Mesendoderm (in vitro differentiated cells): ENCODE results near the gene NSD2.
A peak's percentile ranks its signal among the peaks of the same experiment; 100 is the strongest.
"Not testable (repeated sequence)": the region's sequence is repeated elsewhere in the genome, so short reads cannot be mapped to it uniquely, and the experiment has no call there.

Source experiments
- DNase-seq: peaks from one replicate; pipeline ENCODE4 v3.0.0; 2013
- H2AK5ac ChIP-seq: 2 replicates; pipeline ENCODE4 v1.6.1; 2013; ENCODE audit warnings: low read length, inconsistent platforms
- H2BK120ac ChIP-seq: 2 replicates; pipeline ENCODE4 v1.6.1; 2013; ENCODE audit warnings: low read depth, mild to moderate bottlenecking, low read length, moderate library complexity, mixed read lengths
- H2BK15ac ChIP-seq: replicated peaks from 2 replicates; pipeline ENCODE4 v1.6.1; 2013; ENCODE audit warnings: low read depth, mild to moderate bottlenecking, moderate library complexity
- H2BK5ac ChIP-seq: 2 replicates; pipeline ENCODE4 v1.6.1; 2013; ENCODE audit warnings: low read length, inconsistent platforms
- H3K18ac ChIP-seq: 2 replicates; pipeline ENCODE4 v1.6.1; 2013; ENCODE audit warnings: mild to moderate bottlenecking, low read length, mixed read lengths
- H3K23ac ChIP-seq: one replicate; pipeline ENCODE4 v1.6.1; 2013; ENCODE audit warnings: low read length
- H3K27ac ChIP-seq: 2 replicates; pipeline ENCODE4 v1.5.1; 2013; ENCODE audit warnings: low read depth, mild to moderate bottlenecking, inconsistent platforms, low read length, moderate library complexity
- H3K27me3 ChIP-seq: 2 replicates; pipeline ENCODE4 v1.6.1; 2013; ENCODE audit warnings: low read length, control low read depth, mild to moderate bottlenecking, inconsistent platforms; ENCODE audit not compliant: insufficient read depth, poor library complexity
- H3K36me3 ChIP-seq: 2 replicates; pipeline ENCODE4 v1.6.1; 2013; ENCODE audit warnings: low read length, inconsistent platforms; ENCODE audit not compliant: control insufficient read depth, insufficient read depth
- H3K4ac ChIP-seq: one replicate; pipeline ENCODE4 v1.6.1; 2013; ENCODE audit warnings: low read depth, mild to moderate bottlenecking, low read length, moderate library complexity
- H3K4me1 ChIP-seq: 2 replicates; pipeline ENCODE4 v1.6.1; 2013; ENCODE audit warnings: low read depth, low read length, inconsistent platforms; ENCODE audit not compliant: control insufficient read depth
- H3K4me2 ChIP-seq: 2 replicates; pipeline ENCODE4 v1.6.1; 2013; ENCODE audit warnings: low read length
- H3K4me3 ChIP-seq: 2 replicates; pipeline ENCODE4 v1.5.1; 2013; ENCODE audit warnings: mild to moderate bottlenecking, low read length
- H3K56ac ChIP-seq: one replicate; pipeline ENCODE4 v1.6.1; 2013; ENCODE audit warnings: low read length
- H3K79me1 ChIP-seq: 2 replicates; pipeline ENCODE4 v1.6.1; 2013; ENCODE audit warnings: low read length, inconsistent platforms
- H3K79me2 ChIP-seq: 2 replicates; pipeline ENCODE4 v1.6.1; 2013; ENCODE audit warnings: mild to moderate bottlenecking, low read length; ENCODE audit not compliant: control insufficient read depth, insufficient read depth
- H3K9ac ChIP-seq: 2 replicates; pipeline ENCODE4 v1.6.1; 2013; ENCODE audit warnings: low read length, inconsistent platforms
- H4K5ac ChIP-seq: one replicate; pipeline ENCODE4 v1.6.1; 2013; ENCODE audit warnings: low read length
- H4K8ac ChIP-seq: one replicate; pipeline ENCODE4 v1.6.1; 2013; ENCODE audit warnings: low read depth, mild to moderate bottlenecking, control low read depth, low read length, moderate library complexity
- WGBS: extraction: QIAGEN DNeasy Blood & Tissue Kit; methylation state at CpG from one replicate; pipeline ENCODE4 v1.1.7; 2013; ENCODE audit warnings: low lambda C conversion rate, missing lambda C conversion rate; ENCODE audit not compliant: insufficient coverage; ENCODE audit errors: extremely low coverage; 5-methylcytosine and 5-hydroxymethylcytosine counted together

Gene NSD2

DNA sequence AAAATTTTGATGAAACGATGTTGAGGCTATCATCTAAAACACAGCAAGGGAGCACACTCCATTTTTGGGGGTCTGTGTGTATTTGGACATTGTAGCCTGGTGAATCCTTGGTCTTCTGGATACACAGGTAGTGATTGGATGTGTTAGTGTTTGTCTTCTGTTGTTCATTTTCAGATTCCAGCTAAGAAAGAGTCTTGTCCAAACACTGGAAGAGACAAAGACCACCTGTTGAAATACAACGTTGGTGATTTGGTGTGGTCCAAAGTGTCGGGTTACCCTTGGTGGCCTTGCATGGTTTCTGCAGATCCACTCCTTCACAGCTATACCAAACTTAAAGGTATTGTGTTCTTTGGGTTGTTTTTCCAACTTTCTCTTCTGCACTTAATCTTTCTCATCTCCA lies 32.8 kb downstream of the NSD2 start:
- H3K4me2 ChIP-seq = no peak overlapping the region
- H4K8ac ChIP-seq = no peak overlapping the region
- no peak overlapping the region for H3K4me3 ChIP-seq
- no peak overlapping the region for H3K9ac ChIP-seq
- no peak overlapping the region for H4K5ac ChIP-seq
- no peak overlapping the region for H3K27ac ChIP-seq
- no CpG with 5 or more reads among the region's 3 CpGs for WGBS
- H3K56ac ChIP-seq = no peak overlapping the region
- peaks cover 19% of the 10 kb centered on the region for H3K79me2 ChIP-seq
- no peak overlapping the region for H2BK15ac ChIP-seq
- H3K4ac ChIP-seq = no peak overlapping the region
- DNase-seq = no peak
- no peak overlapping the region for H3K23ac ChIP-seq
- H2BK5ac ChIP-seq = no peak overlapping the region
- peaks cover 33% of the 10 kb centered on the region for H3K79me1 ChIP-seq
- H3K4me1 ChIP-seq = no peaks in the 10 kb centered on the region
- no peak overlapping the region for H2AK5ac ChIP-seq
- H3K36me3 ChIP-seq = peaks cover 10% of the 10 kb centered on the region
- no peaks in the 10 kb centered on the region for H3K27me3 ChIP-seq
- H2BK120ac ChIP-seq = no peak overlapping the region
- no peak overlapping the region for H3K18ac ChIP-seq

DNA sequence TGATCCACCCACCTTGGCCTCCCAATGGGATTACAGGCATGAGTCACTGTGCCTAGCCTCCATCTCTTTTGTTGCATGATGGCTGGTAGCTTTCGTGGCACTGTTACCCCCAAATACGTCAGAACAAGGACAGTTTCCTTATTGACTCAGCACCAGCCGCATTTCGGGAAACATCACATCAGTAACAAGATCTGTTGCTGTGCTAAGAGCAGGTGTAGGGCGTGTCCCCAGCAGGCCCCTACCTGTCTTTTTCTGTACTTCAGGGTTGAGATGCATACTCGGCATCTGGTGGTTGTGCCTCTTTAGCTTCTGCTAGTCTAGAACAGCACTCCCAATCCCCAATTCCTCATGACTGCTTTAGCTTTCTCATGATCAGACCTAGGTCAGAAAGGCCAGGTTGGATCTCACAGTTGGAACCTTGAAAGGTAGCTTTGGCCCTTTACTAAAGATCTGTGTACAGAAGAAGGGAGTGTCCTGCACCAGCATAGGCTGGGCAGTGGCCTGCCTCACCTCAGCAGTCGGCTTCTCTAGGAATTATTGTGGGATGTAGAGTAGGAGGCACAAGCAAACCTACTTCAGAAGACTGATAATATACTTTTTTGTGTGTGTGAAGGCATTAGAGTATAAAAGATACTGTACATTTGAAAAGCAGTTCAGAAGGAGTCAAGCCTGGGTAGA lies 36.8 kb downstream of the NSD2 start:
- Histone ChIP-seq H2AK5ac (no peak overlapping the region), H3K79me2 (peaks cover 3% of the 10 kb centered on the region), H2BK120ac (no peak overlapping the region), H2BK15ac (no peak overlapping the region), H3K4ac (no peak overlapping the region), H3K27me3 (no peaks in the 10 kb centered on the region), H2BK5ac (no peak overlapping the region), H3K56ac (no peak overlapping the region), H3K36me3 (peaks cover 2% of the 10 kb centered on the region), H4K8ac (no peak overlapping the region), H3K4me2 (no peak overlapping the region), H4K5ac (no peak overlapping the region), H3K4me1 (no peaks in the 10 kb centered on the region), H3K9ac (no peak overlapping the region), H3K27ac (no peak overlapping the region), H3K4me3 (no peak overlapping the region), H3K79me1 (peaks cover 14% of the 10 kb centered on the region), H3K18ac (no peak overlapping the region), H3K23ac (no peak overlapping the region)
- WGBS = no CpG with 5 or more reads among the region's 7 CpGs
- no peak for DNase-seq

- not testable (repeated sequence) for H3K36me3 ChIP-seq
Measured at GRCh38 chr4:1909696-1910095, 38.5 kb downstream of the NSD2 start.

GRCh38 chr4:1910643-1911042 lies 39.5 kb downstream of the NSD2 start:
- Histone ChIP-seq H4K5ac (no peak overlapping the region), H3K36me3 (peaks cover 2% of the 10 kb centered on the region), H4K8ac (no peak overlapping the region), H2BK5ac (no peak overlapping the region), H2BK15ac (no peak overlapping the region), H2BK120ac (no peak overlapping the region), H3K4me3 (no peak overlapping the region), H3K79me1 (peaks cover 10% of the 10 kb centered on the region), H3K18ac (no peak overlapping the region), H3K79me2 (peaks cover 2% of the 10 kb centered on the region), H3K4me1 (no peaks in the 10 kb centered on the region), H3K9ac (no peak overlapping the region), H3K4me2 (no peak overlapping the region), H3K27me3 (no peaks in the 10 kb centered on the region), H2AK5ac (no peak overlapping the region), H3K4ac (no peak overlapping the region), H3K56ac (peak overlapping the region; percentile 53), H3K27ac (no peak overlapping the region), H3K23ac (no peak overlapping the region)
- peak; percentile 80 for DNase-seq
- no CpG with 5 or more reads among the region's 3 CpGs for WGBS

More at GRCh38 chr4:1909696-1910095, 38.5 kb downstream of the NSD2 start:
- H3K18ac ChIP-seq, H2BK5ac ChIP-seq, H2AK5ac ChIP-seq, H2BK120ac ChIP-seq, H3K79me2 ChIP-seq, H3K4me3 ChIP-seq, H3K23ac ChIP-seq, DNase-seq, H3K56ac ChIP-seq, H3K27me3 ChIP-seq, H3K4ac ChIP-seq, H4K8ac ChIP-seq, H2BK15ac ChIP-seq, H3K4me1 ChIP-seq, H4K5ac ChIP-seq, H3K27ac ChIP-seq, H3K4me2 ChIP-seq, H3K9ac ChIP-seq: not testable (repeated sequence)
- WGBS = no CpG with 5 or more reads among the region's 11 CpGs
- peaks cover 12% of the 10 kb centered on the region for H3K79me1 ChIP-seq

- not testable (repeated sequence) for H3K79me2 ChIP-seq, H3K56ac ChIP-seq, H2BK15ac ChIP-seq, H3K4me2 ChIP-seq, H3K36me3 ChIP-seq, H2BK5ac ChIP-seq, H4K5ac ChIP-seq, H3K27ac ChIP-seq, DNase-seq, H4K8ac ChIP-seq, H3K27me3 ChIP-seq, H3K79me1 ChIP-seq, H3K23ac ChIP-seq, H3K4ac ChIP-seq, H3K18ac ChIP-seq, H3K9ac ChIP-seq, H3K4me3 ChIP-seq, H2BK120ac ChIP-seq, H2AK5ac ChIP-seq, H3K4me1 ChIP-seq
- no CpG with 5 or more reads among the region's 9 CpGs for WGBS
Measured at GRCh38 chr4:1911316-1911715, 40.1 kb downstream of the NSD2 start.

DNA sequence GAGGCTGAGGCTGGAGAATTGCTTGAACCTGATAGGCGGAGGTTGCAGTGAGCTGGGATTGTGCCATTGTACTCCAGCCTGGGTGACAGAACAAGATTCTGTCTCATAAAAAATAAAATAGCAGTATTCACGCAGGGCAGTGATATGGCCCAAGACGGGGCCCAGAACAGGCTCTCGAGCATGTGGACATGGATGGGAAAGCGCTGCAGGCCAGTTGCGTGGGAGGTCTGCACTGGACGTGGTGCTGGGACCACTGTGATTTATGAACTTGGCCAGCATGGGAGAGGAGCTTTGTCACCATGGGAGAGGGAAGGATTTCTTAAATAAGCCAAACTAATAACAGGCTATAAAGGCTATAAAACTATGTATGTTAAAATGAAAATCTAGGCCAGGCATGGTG lies 51.6 kb downstream of the NSD2 start:
- Histone ChIP-seq H3K4ac (no peak overlapping the region), H3K79me1 (peaks cover 2% of the 10 kb centered on the region), H2AK5ac (no peak overlapping the region), H3K79me2 (no peaks in the 10 kb centered on the region), H3K23ac (no peak overlapping the region), H2BK15ac (no peak overlapping the region), H3K18ac (no peak overlapping the region), H3K27ac (no peak overlapping the region), H4K5ac (no peak overlapping the region), H4K8ac (no peak overlapping the region), H3K36me3 (peaks cover 8% of the 10 kb centered on the region), H2BK5ac (no peak overlapping the region), H3K56ac (no peak overlapping the region), H3K4me3 (no peak overlapping the region), H3K4me1 (no peaks in the 10 kb centered on the region), H3K27me3 (no peaks in the 10 kb centered on the region), H3K4me2 (no peak overlapping the region), H3K9ac (no peak overlapping the region), H2BK120ac (no peak overlapping the region)
- DNase-seq = no peak
- no CpG with 5 or more reads among the region's 7 CpGs for WGBS
